Vagina (tissue), 2 donors: ENCODE results near the gene GLE1.

Experiments used
- POLR2A ChIP-seq, 2 donors: fragments of 450-650 bp; IDR thresholded peaks; one replicate each; pipeline ENCODE4 v1.6.1; 2017; ENCODE audit warnings: antibody characterized with exemption in 2 of 2, mild to moderate bottlenecking in 2 of 2, moderate library complexity in 2 of 2
- POLR2AphosphoS5 ChIP-seq, 2 donors: sonication (generic); formaldehyde crosslinking; IDR thresholded peaks; one replicate each; pipeline ENCODE4 v1.9.0; 2017; ENCODE audit warnings: antibody characterized with exemption in 2 of 2, mild to moderate bottlenecking in 2 of 2, low read depth in 1 of 2; ENCODE audit not compliant: insufficient read depth in 1 of 2
- TF ChIP-seq, protein P1 (sequence below), 3 experiments: fragments of 450-650 bp in 2 of 3; fragments of 200-600 bp in 1 of 3; sonication (generic) in 1 of 3; IDR thresholded peaks; one replicate each; pipeline ENCODE4 v1.5.1; 2017 to 2019; ENCODE audit warnings: antibody characterized with exemption in 3 of 3, mild to moderate bottlenecking in 2 of 3, moderate library complexity in 2 of 3

DNA sequence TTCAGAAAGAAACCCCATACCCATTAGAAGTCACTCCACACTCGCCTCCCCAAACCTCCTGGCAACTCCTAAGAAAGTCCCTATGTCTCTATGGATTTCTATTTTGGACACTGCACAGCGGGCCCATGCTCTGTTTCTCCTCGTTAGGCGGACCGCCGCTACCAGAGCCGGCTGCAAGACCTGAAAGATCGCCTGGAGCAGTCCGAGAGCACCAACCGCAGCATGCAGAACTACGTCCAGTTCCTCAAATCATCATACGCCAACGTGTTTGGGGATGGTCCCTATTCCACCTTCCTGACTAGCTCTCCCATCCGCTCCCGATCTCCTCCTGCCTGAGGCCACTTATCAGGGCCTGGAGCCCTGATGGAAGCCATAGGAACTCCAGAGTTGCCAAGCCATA, 4.6 kb upstream of the GLE1 start:
- TF ChIP-seq, protein P1, sequence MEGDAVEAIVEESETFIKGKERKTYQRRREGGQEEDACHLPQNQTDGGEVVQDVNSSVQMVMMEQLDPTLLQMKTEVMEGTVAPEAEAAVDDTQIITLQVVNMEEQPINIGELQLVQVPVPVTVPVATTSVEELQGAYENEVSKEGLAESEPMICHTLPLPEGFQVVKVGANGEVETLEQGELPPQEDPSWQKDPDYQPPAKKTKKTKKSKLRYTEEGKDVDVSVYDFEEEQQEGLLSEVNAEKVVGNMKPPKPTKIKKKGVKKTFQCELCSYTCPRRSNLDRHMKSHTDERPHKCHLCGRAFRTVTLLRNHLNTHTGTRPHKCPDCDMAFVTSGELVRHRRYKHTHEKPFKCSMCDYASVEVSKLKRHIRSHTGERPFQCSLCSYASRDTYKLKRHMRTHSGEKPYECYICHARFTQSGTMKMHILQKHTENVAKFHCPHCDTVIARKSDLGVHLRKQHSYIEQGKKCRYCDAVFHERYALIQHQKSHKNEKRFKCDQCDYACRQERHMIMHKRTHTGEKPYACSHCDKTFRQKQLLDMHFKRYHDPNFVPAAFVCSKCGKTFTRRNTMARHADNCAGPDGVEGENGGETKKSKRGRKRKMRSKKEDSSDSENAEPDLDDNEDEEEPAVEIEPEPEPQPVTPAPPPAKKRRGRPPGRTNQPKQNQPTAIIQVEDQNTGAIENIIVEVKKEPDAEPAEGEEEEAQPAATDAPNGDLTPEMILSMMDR (IDR thresholded peaks at IDR 0.05), result no peak
- TF ChIP-seq POLR2A (IDR thresholded peaks at IDR 0.05) (no peak), POLR2AphosphoS5 (IDR thresholded peaks at IDR 0.05; ENCODE audit: insufficient read depth in 1 of 2, low read depth in 1 of 2) (no peak)
